ENCODE results near the gene CADM1.

CADM1 gene

GRCh38 chr11:115409116-115409670, 95.0 kb downstream of the CADM1 start:
- in situ Hi-C loops (cut with MboI; ENCODE audit: low sequenced_read_pairs), result no loop called here

DNA sequence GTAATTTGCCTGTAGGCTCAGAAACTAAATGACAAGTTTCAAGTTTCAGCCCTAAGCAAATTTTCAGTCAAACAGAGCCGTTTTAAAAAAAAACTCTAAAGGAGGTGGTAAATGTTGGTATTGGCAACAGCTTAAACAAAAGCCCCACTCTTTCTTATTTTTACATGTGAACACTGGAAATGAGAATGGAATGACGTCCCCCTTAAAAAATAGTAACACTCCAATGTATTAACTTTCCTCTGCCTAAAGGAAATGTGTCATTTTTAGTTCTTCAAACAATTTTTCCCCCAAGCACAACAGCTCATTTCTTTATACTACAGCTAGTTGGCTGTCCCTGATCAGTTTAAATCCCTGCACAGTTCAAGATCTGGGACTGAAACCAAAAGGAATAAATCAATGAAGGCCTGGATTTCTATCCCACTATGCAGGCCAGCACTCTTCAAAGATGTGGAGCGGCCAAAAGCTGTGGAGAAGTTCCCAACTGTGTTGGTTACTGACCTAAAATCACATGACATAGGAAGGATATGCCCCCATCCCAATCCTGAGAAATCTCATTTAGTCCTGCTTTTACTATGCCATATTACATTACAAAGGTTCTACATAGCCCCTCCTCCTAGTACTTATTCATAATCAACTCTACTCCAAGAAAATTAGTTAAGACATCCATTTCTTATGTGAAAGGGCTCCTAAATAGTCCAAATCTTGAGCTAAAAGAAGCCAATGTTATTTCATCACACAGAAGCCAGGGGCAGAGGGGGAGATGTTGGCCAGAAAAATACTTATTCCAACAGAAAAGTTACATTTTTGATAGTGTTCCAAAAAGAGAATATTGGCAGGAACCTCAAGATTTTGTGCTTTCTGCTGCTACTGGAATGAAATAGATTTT, 95.9 kb downstream of the CADM1 start:
- in situ Hi-C loops (cut with MboI; ENCODE audit: low sequenced_read_pairs), result no loop called here

GRCh38 chr11:115407496-115407895, 96.7 kb downstream of the CADM1 start:
- in situ Hi-C loops (cut with MboI; ENCODE audit: low sequenced_read_pairs), result no loop called here

DNA sequence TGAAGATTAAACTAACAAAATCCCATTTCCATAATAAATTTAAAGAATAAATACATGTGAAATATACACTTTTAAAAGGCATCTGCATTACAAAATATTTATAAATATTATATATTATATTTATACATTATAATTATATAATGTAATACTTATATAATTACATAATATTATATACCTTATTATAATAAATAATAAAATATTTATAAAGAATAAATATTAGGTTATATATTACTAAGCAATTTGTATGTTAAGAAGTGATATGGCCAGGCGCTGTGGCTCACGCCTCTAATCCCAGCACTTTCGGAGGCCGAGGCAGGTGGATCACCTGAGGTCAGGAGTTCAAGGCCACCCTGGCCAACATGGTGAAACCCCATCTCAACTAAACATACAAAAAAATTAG, 97.8 kb downstream of the CADM1 start:
- in situ Hi-C loops (cut with MboI; ENCODE audit: low sequenced_read_pairs), result no loop called here

DNA sequence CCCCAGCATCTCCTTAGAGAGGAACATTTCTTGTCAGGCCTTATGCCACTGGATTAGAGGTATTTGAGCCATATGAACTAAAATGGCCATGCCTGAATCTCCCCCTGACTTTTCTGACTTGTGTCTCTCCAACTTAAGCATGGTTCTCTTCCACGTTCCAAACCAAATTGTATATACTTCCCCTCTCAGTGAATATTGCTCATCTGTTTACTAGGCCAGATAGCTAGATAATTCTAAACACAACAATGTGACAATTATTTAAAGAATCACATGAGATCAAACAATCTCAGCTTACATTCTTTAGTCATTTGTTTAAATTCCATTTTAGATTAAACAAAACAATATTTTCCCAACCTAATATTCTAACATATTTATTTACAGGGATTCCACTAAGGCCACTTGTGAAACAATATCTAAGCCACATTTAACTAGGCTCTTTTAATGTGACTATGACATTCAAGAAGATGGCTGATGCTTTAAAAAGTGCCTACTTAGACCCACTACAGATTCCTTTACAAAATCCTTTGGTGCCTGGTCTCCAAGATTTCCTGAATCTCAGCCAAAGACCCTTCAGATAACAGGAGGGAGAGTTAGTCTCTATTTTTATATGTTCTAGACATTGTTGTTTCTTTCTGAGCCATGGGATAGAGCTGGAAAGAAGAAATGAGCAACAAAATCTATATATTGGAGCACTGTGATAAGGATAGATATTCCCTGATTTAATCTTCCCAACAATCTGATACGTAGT, 105.7 kb downstream of the CADM1 start:
- in situ Hi-C loops (cut with MboI; ENCODE audit: low sequenced_read_pairs), result no loop called here

- in situ Hi-C loops (cut with MboI; ENCODE audit: low sequenced_read_pairs), result no loop called here
Measured at GRCh38 chr11:115396533-115396932, 107.7 kb downstream of the CADM1 start.

DNA sequence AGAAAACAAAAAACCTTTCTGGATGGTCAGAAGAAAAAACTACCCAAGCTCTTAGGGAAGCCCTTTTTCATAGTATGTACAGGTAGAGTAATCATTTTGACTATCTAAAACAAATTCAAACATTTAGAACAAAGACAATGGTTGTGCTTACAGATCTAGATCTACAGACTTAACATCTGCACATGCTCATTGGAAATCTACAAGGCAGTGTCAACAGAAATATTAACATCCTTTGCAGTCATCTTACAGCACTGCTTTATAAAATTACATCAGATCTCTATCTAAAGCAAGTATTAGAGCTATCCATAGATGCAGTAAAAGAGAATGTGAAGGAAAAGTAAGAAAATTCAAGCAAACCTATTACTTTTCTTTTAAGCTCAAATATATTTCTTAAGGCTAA, 110.3 kb downstream of the CADM1 start:
- in situ Hi-C loops (cut with MboI; ENCODE audit: low sequenced_read_pairs), result no loop called here

GRCh38 chr11:115391598-115391997, 112.6 kb downstream of the CADM1 start:
- in situ Hi-C loops (cut with MboI; ENCODE audit: low sequenced_read_pairs), result no loop called here

- in situ Hi-C loops (cut with MboI; ENCODE audit: low sequenced_read_pairs), result no loop called here
Measured at GRCh38 chr11:115391160-115391559, 113.1 kb downstream of the CADM1 start.

- in situ Hi-C loops (cut with MboI; ENCODE audit: low sequenced_read_pairs), result no loop called here
Measured at GRCh38 chr11:115390441-115390840, 113.8 kb downstream of the CADM1 start.

GRCh38 chr11:115389790-115390189, 114.4 kb downstream of the CADM1 start:
- in situ Hi-C loops (cut with MboI; ENCODE audit: low sequenced_read_pairs), result no loop called here

DNA sequence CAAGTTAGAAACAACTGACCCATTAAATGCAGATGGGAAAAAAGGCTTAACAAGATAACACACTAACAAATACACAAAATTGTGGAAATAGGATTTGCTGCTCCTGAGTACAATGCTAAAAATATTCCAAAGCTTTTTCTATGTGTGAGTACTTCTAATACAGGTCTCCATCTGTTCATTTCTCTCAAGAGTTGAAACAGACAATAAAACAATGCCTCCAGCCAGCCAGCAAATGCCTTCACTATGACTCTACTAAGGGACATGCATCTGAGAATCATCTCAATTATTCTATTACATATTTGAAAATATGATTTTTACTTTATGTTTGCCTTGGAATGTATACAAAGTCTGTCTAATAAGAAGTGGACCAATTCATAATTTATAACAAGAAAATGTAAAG, 119.0 kb downstream of the CADM1 start:
- in situ Hi-C loops (cut with MboI; ENCODE audit: low sequenced_read_pairs), result no loop called here

DNA sequence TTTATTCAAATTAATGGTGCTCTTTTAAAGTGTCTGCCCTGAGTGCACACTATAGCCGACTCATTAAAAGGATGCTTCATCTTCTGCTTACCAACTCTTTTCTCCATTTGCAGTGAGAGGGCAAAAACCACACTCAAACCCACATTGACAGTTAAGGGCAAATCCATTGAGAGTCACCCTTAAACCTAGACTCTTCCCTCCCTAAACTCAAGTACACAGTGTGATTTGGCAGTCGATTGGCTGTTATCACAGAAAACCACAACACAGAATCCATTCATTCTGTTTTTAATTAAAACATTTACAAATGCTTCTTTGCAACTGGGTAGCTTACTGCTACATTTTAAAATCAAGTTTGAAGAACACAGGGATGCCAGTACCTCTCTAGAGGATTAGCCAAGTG, 120.0 kb downstream of the CADM1 start:
- in situ Hi-C loops (cut with MboI; ENCODE audit: low sequenced_read_pairs), result no loop called here

GRCh38 chr11:115383431-115383830, 120.8 kb downstream of the CADM1 start:
- in situ Hi-C loops (cut with MboI; ENCODE audit: low sequenced_read_pairs), result no loop called here

- in situ Hi-C loops (cut with MboI; ENCODE audit: low sequenced_read_pairs), result no loop called here
Measured at GRCh38 chr11:115379528-115379927, 124.7 kb downstream of the CADM1 start.

DNA sequence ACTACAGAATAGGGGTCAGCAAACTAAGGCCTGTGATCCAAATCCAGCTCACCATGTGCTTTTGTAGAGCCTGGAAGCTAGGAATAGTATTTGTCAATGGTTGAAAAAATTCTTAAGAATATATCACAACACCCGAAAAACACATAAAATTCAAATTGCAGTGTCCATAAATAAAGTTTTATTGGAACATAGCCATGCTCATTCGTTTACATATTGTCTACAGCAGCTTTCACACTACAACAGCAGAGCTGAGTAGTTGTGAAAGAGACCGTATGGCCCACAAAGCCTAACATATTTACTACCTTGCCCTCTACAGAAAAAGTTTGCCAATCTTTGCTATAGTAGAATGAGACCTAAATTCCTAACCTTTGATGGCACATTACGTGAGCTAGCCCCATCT, 125.7 kb downstream of the CADM1 start:
- in situ Hi-C loops (cut with MboI; ENCODE audit: low sequenced_read_pairs), result no loop called here

DNA sequence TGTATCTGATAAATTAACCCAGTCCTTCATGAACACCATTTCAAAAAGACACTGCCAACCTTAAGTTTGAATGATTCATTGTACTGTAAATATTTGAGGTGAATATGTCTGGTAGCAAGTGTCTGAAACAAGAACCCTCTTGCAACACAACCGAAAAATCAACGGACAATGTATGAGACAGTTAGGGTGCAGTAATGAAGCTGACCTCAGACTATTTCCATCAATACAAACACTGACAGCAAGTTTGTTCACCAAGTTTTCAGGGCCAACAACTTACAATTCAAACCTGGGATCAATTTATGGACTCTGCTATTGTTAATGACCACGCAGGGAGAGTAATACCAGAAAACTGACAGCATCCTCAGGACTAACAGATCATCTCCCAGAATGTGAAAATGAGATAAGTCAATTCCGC, 126.3 kb downstream of the CADM1 start:
- in situ Hi-C loops (cut with MboI; ENCODE audit: low sequenced_read_pairs), result no loop called here

- in situ Hi-C loops (cut with MboI; ENCODE audit: low sequenced_read_pairs), result no loop called here
Measured at GRCh38 chr11:115368616-115369015, 135.6 kb downstream of the CADM1 start.

GRCh38 chr11:115366826-115367225, 137.4 kb downstream of the CADM1 start:
- in situ Hi-C loops (cut with MboI; ENCODE audit: low sequenced_read_pairs), result no loop called here

GRCh38 chr11:115365907-115366306, 138.3 kb downstream of the CADM1 start:
- in situ Hi-C loops (cut with MboI; ENCODE audit: low sequenced_read_pairs), result no loop called here

DNA sequence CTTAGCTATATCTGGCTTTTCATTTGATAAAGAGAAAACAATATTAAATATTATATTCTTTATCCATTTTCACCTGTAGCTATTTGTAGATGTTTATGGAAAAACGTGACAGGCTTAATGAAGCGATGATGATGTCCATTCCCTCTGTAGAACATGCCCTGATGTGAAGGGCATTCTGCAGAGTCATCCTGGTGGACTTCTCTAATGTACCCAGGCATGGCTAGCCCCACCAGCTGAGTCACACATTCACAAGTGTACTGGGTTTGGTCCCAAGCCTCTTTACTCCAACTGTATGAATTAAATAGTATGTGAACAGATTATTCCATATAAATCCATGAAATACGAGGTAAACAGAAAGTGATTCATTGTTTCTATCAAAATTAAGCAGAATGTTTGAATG, 139.3 kb downstream of the CADM1 start:
- in situ Hi-C loops (cut with MboI; ENCODE audit: low sequenced_read_pairs), result no loop called here

DNA sequence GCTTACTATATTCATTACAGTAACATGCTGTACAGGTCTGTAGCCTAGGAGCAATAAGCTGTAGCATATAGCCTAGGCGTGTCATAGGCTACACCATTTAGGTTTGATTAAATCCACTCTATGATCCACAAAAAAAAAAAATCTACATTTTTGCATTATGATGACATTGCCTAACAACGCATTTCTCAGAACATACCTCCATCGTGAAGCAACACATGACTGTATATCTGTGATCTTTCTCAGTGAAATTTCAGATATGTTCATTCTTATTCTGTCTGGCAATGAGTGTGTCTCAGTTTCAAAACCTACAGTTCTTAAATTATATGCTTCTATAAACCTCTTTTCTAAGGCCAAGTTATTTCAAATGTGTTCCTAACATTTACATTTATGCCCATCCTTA, 140.3 kb downstream of the CADM1 start:
- in situ Hi-C loops (cut with MboI; ENCODE audit: low sequenced_read_pairs), result no loop called here
